ENCODE data around the gene RHOBTB3. TPM values are rescaled to one million over a fixed set of nuclear protein-coding genes. Genes with fewer than 3 reads are reported as not detected.

Gene RHOBTB3
- total RNA-seq (ENCODE audit: unreplicated experiment), result 22.8 TPM
- long read RNA-seq, partial matches to known transcripts, result 6 of 8 reads
- long read RNA-seq, other reads (novel, unspliced or antisense), result 2 of 8 reads

- peaks cover 8% of the 10 kb centered on the region for H3K27me3 Mint-ChIP-seq (ENCODE audit: unreplicated experiment)
- H3K4me3 Mint-ChIP-seq (ENCODE audit: unreplicated experiment), result peak within 1 kb of the TSS; percentile 96
- TF ChIP-seq, protein P1, sequence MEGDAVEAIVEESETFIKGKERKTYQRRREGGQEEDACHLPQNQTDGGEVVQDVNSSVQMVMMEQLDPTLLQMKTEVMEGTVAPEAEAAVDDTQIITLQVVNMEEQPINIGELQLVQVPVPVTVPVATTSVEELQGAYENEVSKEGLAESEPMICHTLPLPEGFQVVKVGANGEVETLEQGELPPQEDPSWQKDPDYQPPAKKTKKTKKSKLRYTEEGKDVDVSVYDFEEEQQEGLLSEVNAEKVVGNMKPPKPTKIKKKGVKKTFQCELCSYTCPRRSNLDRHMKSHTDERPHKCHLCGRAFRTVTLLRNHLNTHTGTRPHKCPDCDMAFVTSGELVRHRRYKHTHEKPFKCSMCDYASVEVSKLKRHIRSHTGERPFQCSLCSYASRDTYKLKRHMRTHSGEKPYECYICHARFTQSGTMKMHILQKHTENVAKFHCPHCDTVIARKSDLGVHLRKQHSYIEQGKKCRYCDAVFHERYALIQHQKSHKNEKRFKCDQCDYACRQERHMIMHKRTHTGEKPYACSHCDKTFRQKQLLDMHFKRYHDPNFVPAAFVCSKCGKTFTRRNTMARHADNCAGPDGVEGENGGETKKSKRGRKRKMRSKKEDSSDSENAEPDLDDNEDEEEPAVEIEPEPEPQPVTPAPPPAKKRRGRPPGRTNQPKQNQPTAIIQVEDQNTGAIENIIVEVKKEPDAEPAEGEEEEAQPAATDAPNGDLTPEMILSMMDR (IDR thresholded peaks at IDR 0.05; ENCODE audit: unreplicated experiment), result no peak
- H3K4me1 Mint-ChIP-seq (ENCODE audit: unreplicated experiment), result peaks cover 24% of the 10 kb centered on the region
- DNase-seq (ENCODE audit: low spot score), result peak; percentile 61
- H3K9me3 Mint-ChIP-seq (ENCODE audit: unreplicated experiment), result no peaks in the 10 kb centered on the region
- H3K36me3 Mint-ChIP-seq (ENCODE audit: low read depth, unreplicated experiment), result peaks cover 8% of the 10 kb centered on the region
- peak within 1 kb of the TSS; percentile 77 for H3K27ac Mint-ChIP-seq (ENCODE audit: unreplicated experiment)
Observed at GRCh38 chr5:95730730-95731570, at the start of gene RHOBTB3. Gene RHOBTB3 (plus strand): TSS chr5:95731336. CDS start chr5:95731683, 347 bp downstream.

DNA sequence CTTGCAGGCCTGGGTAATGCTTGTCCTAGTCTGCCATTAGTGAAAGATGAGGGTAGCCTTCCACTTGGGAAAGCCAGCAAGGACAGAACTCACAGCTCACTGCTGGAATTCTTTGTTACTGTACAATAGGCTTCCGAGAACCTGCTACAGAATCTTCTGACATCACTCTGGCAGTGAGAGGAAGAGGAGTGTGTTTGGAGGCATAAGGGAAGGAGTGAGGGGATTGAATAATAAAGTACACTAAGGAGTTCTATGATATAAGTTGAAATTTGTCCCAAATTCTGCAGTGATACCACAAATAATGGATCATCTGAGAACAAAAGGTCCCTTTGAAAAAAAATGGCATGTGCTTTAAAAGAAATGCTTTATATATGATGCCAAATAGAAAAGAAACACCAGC is 48.2 kb upstream of the RHOBTB3 start, which contains the start of gene SPATA9:
Gene SPATA9 (minus strand): TSS at position 101 of the 400 bp plus-strand sequence. CDS start 137 bp downstream, outside the sequence.
- H3K27ac Mint-ChIP-seq (ENCODE audit: unreplicated experiment), result no peak within 1 kb of the TSS
- no peaks in the 10 kb centered on the region for H3K27me3 Mint-ChIP-seq (ENCODE audit: unreplicated experiment)
- TF ChIP-seq, protein P1 (IDR thresholded peaks at IDR 0.05; ENCODE audit: unreplicated experiment), result no peak
- no peaks in the 10 kb centered on the region for H3K36me3 Mint-ChIP-seq (ENCODE audit: low read depth, unreplicated experiment)
- no peaks in the 10 kb centered on the region for H3K4me1 Mint-ChIP-seq (ENCODE audit: unreplicated experiment)
- no peaks in the 10 kb centered on the region for H3K9me3 Mint-ChIP-seq (ENCODE audit: unreplicated experiment)
- H3K4me3 Mint-ChIP-seq (ENCODE audit: unreplicated experiment), result no peak within 1 kb of the TSS
- DNase-seq (ENCODE audit: low spot score), result no peak

GRCh38 chr5:95684361-95684760 is 46.8 kb upstream of the RHOBTB3 start:
- TF ChIP-seq, protein P1 (IDR thresholded peaks at IDR 0.05; ENCODE audit: unreplicated experiment), result no peak
- no peak for DNase-seq (ENCODE audit: low spot score)

DNA sequence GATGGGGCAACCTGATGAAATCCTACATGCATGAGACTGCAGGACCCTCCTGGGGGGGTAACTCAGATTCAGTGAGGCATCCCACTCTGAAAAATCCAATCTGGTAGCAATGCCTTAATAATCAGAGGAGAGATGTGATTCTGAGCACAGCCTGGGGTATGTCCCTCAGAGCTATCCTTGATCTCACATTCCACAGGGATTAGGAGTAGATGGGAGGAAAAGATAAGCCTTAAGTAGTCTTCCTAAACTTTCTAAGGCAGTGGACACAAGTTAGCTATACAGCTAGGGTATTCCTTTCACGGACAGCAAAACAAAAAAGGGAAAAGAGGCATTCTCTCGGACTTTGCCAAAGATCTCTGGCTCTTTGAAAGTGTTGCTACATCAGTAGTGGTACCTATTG is 44.5 kb upstream of the RHOBTB3 start:
- no peaks in the 10 kb centered on the region for H3K9me3 Mint-ChIP-seq (ENCODE audit: unreplicated experiment)
- DNase-seq (ENCODE audit: low spot score), result no peak
- H3K27ac Mint-ChIP-seq (ENCODE audit: unreplicated experiment), result no peak overlapping the region
- H3K36me3 Mint-ChIP-seq (ENCODE audit: low read depth, unreplicated experiment), result no peaks in the 10 kb centered on the region
- no peaks in the 10 kb centered on the region for H3K4me1 Mint-ChIP-seq (ENCODE audit: unreplicated experiment)
- TF ChIP-seq, protein P1 (IDR thresholded peaks at IDR 0.05; ENCODE audit: unreplicated experiment), result no peak
- no peaks in the 10 kb centered on the region for H3K27me3 Mint-ChIP-seq (ENCODE audit: unreplicated experiment)
- H3K4me3 Mint-ChIP-seq (ENCODE audit: unreplicated experiment), result no peak overlapping the region

More at GRCh38 chr5:95684361-95684760, 46.8 kb upstream of the RHOBTB3 start:
- no peaks in the 10 kb centered on the region for H3K36me3 Mint-ChIP-seq (ENCODE audit: low read depth, unreplicated experiment)
- no peaks in the 10 kb centered on the region for H3K9me3 Mint-ChIP-seq (ENCODE audit: unreplicated experiment)
- H3K4me3 Mint-ChIP-seq (ENCODE audit: unreplicated experiment), result no peak overlapping the region
- H3K27ac Mint-ChIP-seq (ENCODE audit: unreplicated experiment), result no peak overlapping the region
- no peaks in the 10 kb centered on the region for H3K4me1 Mint-ChIP-seq (ENCODE audit: unreplicated experiment)
- H3K27me3 Mint-ChIP-seq (ENCODE audit: unreplicated experiment), result no peaks in the 10 kb centered on the region

DNA sequence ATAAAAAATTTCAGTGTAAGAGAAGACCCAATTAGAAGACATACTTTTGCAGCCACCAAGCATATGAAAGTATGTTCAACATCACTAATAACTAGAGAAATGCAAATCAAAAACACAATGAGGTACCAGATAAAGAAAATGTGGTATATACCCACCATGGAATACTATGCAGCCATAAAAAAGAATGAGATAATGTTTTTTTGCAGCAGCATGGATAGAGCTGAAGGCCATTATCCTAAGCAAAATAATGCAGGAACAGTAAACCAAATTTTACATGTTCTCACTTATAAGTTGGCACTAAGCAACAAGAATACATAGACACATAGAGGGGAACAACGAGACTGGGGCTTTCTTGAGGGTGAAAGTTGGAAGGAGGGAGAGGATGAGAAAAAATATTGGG is 41.5 kb upstream of the RHOBTB3 start:
- no peaks in the 10 kb centered on the region for H3K27me3 Mint-ChIP-seq (ENCODE audit: unreplicated experiment)
- no peak overlapping the region for H3K4me3 Mint-ChIP-seq (ENCODE audit: unreplicated experiment)
- no peak overlapping the region for H3K27ac Mint-ChIP-seq (ENCODE audit: unreplicated experiment)
- TF ChIP-seq, protein P1 (IDR thresholded peaks at IDR 0.05; ENCODE audit: unreplicated experiment), result no peak
- H3K4me1 Mint-ChIP-seq (ENCODE audit: unreplicated experiment), result no peaks in the 10 kb centered on the region
- no peaks in the 10 kb centered on the region for H3K9me3 Mint-ChIP-seq (ENCODE audit: unreplicated experiment)
- H3K36me3 Mint-ChIP-seq (ENCODE audit: low read depth, unreplicated experiment), result no peaks in the 10 kb centered on the region
- no peak for DNase-seq (ENCODE audit: low spot score)

Data from endothelial cell (in vitro differentiated cells).